Stimulated activated CD8-positive, alpha-beta memory T cell treated with anti-CD3 and anti-CD28 coated beads, Interleukin-15, amount 100 ng/mL, for 4 hours (primary cell): Measurements from ENCODE around the gene GTF2B.
A peak's percentile ranks its signal among the peaks of the same experiment; 100 is the strongest.
"Not testable (repeated sequence)": the region's sequence is repeated elsewhere in the genome, so short reads cannot be mapped to it uniquely, and the experiment has no call there.

Experiments
- DNase-seq, 2 donors: peaks; one replicate each; pipeline ENCODE4 v3.0.0-alpha.2; 2020; ENCODE audit warnings: low read depth in 2 of 2

Gene GTF2B, protein sequence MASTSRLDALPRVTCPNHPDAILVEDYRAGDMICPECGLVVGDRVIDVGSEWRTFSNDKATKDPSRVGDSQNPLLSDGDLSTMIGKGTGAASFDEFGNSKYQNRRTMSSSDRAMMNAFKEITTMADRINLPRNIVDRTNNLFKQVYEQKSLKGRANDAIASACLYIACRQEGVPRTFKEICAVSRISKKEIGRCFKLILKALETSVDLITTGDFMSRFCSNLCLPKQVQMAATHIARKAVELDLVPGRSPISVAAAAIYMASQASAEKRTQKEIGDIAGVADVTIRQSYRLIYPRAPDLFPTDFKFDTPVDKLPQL

DNA sequence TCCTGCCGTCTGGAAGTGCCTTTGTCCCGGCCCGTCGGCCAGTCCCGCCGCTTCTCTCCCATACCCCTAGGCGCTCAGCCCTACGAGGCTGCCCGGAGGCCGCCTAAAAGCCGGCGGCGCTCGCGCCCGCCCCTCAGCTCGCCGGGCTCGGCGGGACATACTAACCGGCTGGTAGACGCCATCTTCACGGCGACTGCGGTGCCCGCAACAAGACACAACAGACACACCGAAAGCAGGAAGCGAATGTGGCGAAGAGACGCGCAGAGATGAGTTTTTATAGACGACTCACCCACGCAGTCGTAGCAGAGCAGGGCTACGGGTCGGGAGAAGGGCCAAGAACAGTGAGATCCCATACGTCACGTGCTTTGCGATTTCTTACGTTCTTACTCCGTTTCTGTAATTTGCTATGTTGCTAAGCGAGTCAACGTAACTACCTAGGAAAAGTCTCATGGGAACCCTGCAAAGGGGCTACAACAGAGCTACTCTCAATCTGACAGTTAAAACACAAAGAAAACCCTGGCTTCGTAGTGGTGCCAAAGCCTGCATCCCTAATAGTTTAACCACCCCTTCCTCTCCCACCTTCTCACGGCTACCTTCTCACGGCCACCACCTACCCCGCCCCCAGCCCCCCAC lies at the start of gene GTF2B:
GTF2B (minus strand) TSS at position 250 of the 633 bp plus-strand sequence; CDS start at position 182, 68 bp downstream.
- peak; percentile 80 to 88 for DNase-seq

DNA sequence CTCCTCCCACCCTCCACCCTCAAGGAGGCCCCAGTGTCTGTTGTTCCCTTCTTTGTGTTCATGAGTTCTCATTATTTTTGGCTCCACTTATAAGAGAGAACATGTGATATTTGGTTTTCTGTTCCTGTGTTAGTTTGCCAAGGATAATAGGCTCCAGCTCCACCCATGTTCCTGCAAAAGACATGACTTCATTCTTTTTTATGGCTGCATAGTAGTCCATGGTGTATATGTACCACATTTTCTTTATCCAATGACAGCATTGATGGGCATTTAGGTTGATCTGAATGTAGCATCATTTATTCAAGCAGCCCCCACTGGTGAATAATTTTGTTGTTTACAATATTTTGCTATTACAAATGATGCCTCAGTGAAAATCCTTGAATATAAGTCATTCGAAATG lies 47.2 kb upstream of the GTF2B start:
- DNase-seq: not testable (repeated sequence)

DNA sequence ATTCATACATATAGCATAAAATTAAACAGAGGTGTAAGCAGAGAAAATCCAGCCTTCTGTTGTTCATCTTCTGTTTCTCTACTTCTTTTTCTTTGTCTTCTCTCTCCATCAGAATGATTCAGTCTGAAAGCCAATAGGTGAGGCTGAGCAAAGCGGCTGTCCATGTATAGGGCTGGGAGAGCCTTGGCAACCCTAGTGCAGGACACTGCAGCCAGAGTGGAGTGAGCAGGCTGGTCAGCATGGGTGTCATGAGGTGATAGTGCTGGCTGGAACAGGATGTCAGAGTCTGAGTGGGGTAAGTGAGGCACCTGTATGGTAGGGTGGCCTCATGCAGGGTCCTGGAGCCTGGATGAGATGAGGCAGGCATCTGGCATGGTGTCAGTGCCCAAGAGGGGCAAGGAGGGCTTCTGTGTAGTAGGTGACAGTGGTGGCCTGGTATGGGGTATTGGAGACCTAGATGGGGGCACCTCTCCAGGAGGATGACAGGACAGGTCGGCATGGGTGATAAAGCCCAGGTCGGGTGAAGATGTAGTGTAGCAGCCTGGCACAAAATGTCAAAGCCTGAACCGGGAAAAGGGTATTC lies 45.5 kb upstream of the GTF2B start:
- DNase-seq: no peak

DNA sequence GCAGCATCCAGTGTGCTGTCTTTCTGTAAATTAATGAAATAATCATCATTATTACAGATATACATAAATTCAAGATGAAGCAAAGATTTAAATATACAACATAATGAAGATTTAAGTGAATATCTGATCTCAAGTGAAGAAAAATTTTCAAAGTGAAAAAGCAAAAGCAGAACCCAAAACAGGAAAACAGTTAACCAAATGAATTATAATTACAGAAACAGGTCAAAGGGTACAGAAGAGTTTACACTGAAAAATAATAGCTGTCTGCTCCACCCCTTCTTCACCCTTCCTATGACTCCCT lies 44.8 kb upstream of the GTF2B start:
- DNase-seq: no peak

DNA sequence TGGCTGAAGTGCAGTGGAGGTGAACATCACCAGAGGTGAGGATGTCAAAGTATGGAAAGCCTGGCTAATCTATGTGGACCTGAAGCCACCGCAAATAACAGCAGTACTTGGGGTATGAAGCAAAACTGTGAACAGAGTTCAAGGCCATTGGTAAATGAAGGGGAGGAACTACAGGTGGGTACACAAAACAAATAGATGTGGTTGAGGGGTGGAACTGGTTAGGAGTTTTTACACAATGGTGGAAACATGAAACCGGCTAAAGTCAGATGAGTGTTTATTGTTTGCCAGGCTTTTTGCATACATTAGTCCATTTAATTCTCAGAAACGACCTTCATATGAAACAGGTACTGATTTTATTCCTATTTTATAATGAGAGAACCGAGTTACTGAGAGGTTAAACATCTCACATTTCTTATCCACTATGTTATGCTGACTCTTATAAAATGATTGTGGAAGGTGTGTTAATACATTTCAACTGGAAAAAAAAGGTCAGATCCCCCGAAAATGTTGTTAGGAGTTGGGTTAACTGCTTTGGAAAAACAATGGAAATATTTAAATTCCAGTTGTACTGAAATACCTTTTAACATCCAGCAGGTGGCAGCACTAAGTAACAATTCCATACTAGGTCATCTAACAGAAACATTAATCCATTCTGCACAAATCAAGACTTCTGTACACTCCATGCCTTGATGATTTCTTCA lies 44.3 kb upstream of the GTF2B start:
- no peak for DNase-seq

DNA sequence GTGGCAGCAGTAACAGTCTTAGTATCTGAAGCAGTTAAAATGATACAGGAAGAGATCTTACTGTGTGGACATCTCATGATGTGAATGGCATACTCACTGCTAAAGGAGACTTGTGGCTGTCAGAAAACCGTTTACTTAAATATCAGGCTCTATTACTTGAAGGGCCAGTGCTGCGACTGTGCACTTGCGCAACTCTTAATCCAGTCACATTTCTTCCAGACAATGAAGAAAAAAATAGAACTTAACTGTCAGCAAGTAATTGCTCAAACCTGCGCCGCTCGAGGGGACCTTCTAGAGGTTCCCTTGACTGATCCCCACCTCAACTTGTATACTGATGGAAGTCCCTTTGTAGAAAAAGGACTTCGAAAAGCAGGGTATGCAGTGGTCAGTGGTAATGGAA lies 38.8 kb upstream of the GTF2B start:
- not testable (repeated sequence) for DNase-seq

DNA sequence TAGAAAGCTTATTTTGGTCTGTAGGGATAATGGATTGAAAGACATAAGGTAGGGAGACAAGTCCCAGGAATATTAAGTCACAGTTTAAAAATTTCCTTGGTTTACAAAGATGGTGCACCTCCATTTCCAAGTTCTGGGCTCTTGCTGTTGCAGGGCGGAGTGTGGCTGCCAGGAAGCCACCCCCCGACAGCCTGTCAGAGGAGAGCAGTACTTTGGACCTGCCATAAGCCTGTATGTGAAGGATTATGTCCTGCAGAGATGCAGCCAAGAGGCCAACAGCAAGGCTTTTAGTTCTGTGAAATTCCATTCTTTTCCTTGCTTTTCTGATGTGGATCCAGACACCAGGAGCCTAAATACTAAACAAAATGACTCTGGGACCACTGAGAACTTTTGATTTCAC lies 31.9 kb upstream of the GTF2B start:
- DNase-seq: no peak

DNA sequence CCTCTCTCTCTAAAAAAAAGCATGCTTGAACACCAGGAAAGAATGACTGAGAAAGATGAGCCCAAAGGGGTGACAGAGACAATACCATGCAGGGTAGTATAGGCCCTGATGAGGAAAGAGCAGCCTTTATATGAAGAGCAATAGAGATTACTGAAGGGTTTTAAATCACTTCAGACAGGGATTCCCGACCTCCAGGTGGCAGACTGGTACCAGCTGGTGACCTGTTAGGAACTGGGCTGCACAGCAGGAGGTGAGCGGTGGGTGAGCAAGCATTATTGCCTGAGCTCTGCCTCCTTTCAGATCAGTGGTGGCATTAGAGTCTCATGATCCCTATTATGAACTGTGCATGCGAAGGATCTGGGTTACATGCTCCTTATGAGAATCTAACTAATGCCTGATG lies 30.8 kb upstream of the GTF2B start:
- no peak for DNase-seq

DNA sequence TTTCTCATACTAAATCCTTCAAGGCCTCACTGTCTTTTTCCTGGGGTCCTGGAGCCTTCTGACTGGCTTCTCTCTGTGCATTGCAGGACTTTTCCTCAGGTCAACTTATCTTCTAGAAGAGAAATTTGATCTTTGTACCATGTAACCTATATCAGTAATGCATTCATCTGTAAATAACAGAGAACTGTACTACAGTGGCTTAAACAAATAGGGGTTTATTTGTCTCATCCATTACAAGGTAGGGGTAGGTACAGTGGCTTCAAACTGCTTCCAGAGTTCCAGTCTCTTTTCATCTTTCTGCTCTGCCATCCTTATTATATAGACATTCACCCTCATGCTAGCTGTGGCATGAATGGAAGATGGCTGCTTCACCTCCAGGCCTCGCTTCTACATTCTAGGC lies 29.5 kb upstream of the GTF2B start:
- DNase-seq: no peak

DNA sequence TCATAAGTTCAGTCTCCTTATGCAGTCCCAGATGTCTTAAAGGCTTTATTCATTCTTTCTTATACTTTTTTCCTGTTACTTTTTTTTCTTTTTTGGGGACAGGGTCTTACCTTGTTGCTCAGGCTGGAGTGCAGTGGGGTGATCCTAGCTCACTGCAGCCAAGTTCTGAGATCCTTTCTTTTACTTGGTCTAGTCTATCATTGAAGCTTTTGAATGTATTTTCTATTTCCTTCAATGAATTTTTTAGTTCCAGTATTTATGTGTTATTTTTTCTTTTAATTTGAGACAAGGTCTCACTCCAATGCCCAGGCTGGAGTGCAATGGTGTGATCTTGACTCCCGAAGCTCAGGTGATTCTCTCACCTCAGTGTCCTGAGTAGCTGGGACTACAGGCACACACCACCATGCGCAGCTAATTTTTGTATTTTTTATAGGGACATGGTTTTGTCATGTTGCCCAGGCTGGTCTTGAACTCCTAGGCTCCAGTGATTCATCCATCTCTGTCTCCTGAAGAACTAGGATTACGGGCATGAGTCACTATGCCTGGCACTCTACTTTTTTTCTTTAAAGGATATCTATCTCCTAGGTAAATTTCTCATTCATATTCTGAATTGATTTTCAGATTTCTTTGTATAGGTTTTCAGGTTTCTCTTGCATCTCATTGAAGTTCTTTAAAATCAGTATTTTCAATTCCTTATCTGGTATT lies 26.1 kb upstream of the GTF2B start:
- no peak for DNase-seq

DNA sequence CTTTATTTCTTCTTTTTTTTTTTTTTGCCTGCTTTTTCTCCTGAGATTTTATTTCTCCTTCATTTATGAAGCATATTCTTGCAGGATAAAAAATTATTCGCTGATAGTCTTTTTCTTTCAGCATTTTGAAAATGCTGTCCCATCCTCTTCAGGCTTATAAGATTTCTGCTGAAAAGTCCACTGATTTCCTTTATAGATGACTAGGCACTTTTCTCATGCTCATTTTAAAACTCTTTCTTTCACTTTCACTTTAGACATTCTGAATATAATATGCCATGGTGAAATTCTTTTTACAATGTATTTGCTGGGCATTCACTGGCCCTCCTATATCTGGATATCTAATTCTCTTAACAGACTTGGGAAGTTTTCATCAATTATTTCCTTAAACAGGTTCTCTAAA lies 25.5 kb upstream of the GTF2B start:
- no peak for DNase-seq

DNA sequence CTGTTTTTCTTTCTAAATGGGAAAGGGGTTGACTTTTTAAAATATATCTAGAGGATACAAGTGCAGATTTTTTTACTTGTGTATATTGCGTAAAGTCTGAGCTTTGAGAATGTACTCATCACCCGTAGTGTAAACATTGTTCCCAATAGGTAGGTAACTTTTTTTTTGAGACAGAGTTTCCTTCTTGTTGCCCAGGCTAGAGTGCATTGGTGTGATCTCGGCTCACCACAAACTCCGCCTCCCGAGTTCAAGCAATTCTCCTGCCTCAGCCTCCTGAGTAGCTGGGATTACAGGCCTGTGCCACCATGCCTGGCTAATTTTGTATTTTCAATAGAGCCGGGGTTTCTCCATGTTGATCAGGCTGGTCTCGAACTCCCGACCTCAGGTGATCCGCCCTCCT lies 20.4 kb upstream of the GTF2B start:
- not testable (repeated sequence) for DNase-seq

DNA sequence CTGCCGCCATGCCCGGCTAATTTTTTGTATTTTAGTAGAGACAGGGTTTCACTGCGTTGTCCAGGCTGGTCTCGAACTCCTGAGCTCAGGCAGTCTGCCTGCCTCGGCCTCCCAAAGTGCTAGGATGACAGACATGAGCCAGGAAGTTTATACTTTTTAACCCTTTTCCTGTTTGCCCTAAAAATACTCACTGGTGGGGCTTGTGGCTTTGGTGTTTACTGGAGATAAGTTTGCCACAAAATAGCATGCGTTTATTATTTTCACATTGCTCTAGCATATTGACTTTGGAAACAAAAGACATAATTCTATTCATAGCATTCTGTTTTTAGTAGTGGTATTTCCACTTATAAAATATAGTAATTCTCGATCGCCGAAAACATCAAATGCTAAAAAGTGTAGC lies 19.8 kb upstream of the GTF2B start:
- no peak for DNase-seq

DNA sequence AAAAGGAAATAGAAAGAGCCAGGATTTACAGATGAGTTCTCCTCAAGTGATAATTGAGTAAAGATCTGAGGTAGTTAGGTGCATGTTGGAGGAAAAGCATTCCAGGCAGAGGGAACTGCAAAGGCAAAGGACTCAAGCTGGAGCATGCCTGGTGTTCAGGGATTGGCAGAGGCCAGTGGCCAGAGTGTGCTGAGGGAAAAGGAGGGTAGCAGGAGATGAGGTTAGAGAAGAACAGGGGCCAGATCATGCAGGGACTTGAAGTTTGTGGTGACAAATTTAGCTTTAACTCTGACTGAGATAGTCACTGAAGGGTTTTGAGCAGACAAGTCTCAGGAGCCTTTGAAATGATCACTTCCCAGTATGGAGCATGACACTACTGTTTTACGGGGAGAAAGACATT lies 19.0 kb upstream of the GTF2B start:
- no peak for DNase-seq

DNA sequence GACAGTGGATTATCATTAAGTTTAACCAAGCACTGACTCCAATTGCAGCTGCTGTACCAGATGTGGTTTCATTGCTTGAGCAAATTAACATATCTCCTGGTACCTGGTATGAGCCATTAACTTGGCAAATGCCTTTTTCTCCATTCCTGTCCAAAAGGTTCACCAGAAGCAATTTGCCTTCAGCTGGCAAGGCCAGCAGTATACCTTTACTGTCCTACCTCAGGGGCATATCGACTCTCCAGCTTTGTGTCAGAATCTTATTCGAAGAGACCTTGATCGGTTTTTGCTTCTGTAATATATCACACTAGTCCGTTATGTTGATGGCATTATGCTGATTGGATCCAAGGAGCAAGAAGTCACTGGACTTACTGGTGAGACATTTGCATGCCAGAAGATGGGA lies 9.5 kb upstream of the GTF2B start:
- DNase-seq: no peak

DNA sequence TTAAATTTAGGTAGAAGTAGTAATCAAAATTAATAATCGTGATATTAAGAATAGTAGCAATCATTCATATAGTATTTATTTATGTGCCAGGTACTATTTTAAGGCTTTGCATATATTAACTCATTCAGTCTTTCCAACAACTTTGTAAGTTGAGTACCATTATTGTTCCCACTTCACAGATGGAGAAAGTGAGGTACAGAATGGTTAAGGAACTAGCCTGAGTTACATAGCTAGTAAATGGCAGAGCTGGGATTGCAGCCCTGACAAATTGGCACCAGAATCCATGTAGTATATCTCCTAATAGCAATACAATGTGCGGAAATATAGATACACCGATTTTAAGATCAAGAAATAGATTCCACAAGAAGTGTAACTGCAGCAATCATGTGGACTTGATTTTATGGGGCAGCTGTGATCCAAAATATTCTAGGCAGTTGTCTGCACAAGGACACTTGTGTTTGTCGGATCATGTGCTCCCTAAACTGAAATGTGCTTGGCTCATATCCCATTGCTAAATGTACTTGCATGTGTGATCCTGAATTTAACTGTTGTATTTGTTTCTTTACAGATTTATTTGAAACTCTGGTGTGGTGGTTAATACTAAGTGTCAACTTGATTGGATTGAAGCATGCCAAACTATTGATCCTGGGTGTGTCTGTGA lies 5.8 kb upstream of the GTF2B start:
- no peak for DNase-seq

DNA sequence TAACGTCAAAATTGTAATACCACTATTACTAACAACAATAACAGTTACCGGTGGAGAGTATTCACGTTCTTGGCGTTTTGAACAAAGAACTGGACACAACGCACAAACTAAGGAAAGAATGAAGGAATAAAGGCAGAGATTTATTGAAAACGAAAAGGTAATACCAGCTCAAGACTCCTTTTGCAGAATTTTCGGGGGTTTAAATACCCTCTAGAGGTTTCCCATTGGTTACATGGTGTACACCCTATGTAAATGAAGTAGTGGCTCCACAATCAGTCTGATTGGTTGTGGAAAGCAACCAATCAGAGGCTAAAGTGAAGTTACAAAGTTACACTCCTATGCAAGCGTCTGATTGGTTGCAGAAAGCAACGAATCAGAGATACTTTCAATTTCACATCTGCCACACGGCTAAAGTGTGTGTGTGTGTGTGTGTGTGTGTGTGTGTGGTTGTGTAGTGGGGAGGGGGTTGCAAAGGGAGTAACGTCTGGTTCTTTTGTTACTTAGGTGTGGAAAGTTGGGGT lies 1.1 kb upstream of the GTF2B start:
- DNase-seq: no peak

DNA sequence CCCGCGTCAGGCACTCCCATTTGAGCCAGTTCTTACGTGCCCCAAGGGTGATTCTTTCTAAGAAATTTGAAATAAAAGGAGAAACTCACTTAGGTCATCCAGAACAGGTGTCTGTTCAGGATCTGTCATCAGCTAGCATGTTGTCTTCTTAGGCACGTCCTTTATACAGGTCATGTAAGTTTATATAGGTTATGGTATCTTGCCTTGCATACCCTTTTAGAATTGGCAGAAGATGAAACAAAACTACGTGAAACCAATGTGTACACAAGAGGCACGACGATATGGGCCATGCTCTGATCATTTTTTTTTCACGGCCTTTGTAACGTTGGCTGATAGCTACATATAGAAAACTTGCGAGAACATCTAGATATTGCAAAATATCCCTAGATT lies 579 bp upstream of the GTF2B start:
- DNase-seq: no peak

DNA sequence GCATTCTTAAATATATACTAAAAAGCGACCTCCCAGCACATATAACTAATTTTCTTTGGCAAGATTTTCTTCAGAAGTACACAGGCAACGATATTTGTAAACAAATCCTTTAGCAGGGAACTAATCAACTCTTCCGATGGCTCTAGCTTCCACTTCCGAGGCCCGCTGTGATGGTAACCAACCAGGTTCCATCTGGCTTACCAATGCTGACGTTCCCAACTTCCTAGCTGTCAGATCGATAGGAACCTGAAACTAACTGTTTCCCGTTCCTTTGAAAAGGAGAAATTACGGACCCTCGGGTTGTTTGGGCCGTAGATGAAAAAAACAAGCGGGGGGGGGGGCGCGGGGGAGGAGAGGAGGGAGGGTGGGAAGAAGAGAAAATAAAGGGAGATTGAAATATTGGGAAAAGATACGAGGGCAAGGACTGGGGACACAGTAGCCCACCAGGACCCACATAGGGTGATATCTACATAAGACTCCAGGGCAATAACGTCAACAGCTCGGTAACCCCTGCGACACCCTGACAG lies 513 bp downstream of the GTF2B start:
- DNase-seq: no peak

DNA sequence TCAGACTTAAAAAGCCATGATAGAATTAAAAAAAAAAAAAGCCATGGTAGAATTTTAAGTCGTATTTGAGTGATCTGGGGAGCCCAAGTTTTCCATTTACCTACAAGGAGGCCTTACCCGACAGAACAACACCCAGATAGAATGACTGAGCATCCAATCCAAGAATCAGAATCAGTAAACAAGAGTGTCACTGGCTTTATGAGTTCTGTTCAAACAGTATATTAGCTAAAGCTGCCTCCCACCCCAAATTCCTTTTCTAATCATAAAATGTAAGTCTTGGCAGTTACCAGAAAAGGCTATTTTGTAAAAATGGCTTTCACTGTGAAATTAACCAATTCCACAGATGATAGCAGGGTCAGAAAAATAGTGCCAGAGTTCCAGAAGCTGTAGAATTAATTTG lies 1.2 kb downstream of the GTF2B start:
- no peak for DNase-seq

DNA sequence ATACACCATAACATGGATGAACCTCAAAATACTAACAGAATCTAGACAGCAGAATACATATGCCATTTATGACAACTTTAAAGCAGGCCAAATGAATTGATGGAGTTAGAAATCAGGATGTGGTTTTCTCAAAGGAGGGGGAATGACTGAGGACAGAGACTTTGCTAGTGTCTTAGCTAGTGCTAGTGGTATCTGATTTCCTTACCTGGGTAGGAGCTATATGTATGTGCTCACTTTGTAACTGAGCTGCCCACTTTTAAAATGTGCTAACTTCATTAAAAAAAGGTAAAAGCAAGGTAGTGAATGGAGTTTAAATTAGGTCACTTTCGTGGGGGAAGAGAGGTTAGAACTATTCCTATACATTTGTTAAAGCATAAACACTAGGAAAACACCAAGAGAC lies 2.6 kb downstream of the GTF2B start:
- no peak for DNase-seq
